NCI-H146 treated with DMSO at 0.1 percent for 48 hours (cell line): ENCODE measurements around the gene BDH1.

Experiments
- DNase-seq: peaks from one replicate; lab custom pipeline; 2025; ENCODE audit not compliant: unreplicated experiment; lab: John Stamatoyannopoulos, UW

Gene BDH1

GRCh38 chr3:197464794-197465193 is 91.0 kb downstream of the BDH1 start:
- no peak for DNase-seq

DNA sequence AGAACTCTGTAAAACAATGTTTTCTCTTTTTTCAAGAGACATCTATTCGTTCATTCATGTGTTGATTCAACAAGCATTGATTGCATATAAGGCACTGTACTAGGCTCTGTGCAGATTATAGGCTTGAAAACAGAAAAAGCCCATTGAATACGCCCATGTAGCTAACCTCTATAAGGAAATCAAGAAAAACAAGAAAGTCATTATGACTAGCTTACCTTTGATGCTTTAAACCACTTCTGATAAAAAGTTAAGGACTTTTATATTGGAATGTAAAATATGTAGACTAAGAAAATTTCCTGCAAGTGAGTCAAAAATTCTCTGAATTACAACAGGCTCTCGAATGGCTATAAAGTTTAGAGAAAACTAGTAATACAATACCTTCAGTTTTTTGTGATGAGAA is 92.5 kb downstream of the BDH1 start:
- DNase-seq: no peak

DNA sequence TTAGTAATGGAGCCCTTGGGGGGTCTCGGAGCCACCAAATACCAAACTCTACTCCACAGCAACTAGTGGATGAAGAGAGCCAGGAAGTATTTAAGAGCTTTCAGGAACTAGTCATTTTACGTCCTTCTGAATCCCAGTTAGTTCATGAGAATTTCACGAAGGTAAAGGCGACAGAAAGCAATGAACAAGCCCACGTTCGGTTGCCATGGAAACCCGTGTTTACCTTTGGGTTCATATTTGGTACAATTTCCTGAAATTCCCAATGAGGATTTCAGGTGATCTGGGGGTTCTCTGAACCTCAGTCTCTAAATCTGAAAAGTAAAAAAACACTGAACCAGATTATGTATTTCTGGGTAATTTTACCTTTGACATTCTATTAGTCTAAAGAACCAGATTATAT is 93.0 kb downstream of the BDH1 start:
- no peak for DNase-seq

- DNase-seq: no peak
Observed at GRCh38 chr3:197460639-197461038, 95.1 kb downstream of the BDH1 start.

DNA sequence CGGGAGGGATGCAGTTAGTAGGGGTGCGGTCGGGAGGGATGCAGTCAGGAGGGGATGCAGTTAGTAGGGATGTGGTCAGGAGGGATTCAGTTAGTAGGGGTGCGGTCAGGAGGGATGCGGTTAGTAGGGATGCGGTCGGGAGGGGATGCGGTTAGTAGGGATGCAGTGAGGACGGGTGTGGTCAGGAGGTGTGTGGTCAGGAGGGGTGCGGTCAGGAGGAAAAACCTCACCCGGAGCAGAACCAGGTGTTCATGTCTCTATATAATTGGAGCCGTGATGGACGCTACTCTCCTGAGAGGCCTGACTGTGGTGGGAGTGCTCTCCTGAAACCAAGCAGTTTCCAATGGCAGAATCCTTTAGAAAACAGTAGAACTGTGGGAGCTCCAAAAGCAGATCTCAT is 95.8 kb downstream of the BDH1 start:
- DNase-seq: no peak
